GM18526 (cell line): ENCODE results near the gene FGF19.

Experiments used
- POLR2A ChIP-seq: IDR thresholded peaks from 3 replicates; pipeline ENCODE4 v1.6.1; 2011; ENCODE audit not compliant: insufficient read length; ENCODE audit errors: extremely low read depth

Gene FGF19

GRCh38 chr11:69705901-69706787, 2.3 kb upstream of the FGF19 start:
- TF ChIP-seq POLR2A = no peak

DNA sequence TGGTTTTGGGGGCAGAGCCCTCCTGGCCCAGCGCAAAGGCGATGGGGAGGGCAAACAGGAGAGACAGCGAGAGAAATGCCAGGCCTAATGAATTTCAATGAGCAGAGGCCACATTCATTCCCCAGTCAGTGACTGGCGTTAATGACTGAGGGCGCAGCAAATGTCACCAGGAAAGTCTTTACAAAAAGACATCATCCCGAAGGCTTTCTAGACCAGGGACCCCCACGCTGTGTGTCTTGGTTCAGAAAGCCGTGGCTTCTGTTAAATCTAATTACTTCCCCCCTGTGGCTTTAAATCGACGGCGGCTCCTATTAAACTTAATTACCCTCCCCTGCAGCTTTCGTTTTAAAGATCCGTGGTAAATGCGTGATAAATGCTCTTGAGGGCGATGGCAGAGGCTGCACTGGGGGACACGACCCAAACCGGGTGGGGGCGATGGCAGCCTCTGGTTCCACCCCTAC, 1.6 kb upstream of the FGF19 start:
- no peak for TF ChIP-seq POLR2A

DNA sequence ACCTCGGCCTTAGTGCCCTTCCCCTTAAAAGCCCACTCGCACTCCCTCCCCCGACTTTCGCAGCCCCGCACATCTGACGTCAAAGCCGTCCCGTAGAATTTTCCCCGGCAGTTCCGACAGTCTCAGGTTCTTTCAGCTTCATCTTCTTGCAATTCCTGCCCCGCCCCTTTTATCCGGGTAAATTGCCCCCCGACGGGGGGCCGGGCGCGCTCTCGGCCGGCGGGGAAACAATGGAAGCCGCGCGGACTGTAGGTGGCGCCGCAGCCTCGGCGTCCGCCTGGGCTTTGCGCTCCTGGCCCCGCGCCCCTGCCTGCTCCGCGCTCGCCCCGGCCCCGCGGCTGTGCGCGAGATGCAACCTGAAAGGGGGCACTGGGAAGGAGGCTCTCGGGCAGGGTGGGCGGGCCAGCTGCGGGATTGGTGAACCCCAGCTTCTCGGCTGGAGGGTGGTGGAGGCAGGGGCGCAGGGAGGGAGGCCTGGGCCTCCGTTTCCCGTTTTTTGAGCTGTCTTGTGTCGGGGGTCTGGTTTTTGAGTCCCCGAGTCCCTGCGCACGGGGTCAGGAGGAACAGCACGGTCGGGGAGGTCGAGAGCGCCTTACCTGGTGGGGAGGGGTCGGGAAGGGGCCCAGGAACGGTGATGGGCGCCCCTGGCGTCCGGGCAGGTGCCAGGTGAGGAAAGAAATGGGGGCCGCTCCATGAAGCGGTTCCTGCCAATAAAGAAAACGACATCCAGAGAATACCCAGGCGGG, 859 bp upstream of the FGF19 start:
- TF ChIP-seq POLR2A = no peak

- TF ChIP-seq POLR2A = no peak
Observed at GRCh38 chr11:69703453-69703767, 412 bp downstream of the FGF19 start.

- no peak for TF ChIP-seq POLR2A
Observed at GRCh38 chr11:69702769-69703452, 911 bp downstream of the FGF19 start.

DNA sequence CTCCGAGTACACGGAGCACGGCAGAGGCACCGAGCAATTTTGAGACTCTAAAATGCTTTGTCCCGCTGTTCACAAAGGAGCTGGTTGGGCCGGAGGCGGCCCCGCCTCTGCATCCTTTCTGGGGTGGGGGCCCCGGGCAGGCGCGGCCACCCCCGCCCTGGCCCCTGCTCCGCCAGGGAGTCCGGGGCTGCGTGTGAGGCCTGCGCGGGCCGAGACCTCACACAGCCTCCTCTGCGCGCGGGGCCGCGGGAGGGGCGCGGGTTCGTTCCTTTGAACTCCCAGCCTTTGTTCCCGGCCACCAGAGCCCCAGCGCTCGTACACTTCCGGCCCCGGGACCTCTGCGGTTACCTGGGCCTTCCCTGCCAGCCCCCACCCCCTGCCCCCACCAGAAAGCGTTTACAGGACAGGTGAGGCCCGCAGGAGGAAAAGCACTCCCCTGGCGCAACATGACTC, 1.6 kb downstream of the FGF19 start:
- TF ChIP-seq POLR2A = no peak

- no peak for TF ChIP-seq POLR2A
Observed at GRCh38 chr11:69700278-69701140, 3.3 kb downstream of the FGF19 start.

- no peak for TF ChIP-seq POLR2A
Observed at GRCh38 chr11:69699213-69699612, 4.6 kb downstream of the FGF19 start.

DNA sequence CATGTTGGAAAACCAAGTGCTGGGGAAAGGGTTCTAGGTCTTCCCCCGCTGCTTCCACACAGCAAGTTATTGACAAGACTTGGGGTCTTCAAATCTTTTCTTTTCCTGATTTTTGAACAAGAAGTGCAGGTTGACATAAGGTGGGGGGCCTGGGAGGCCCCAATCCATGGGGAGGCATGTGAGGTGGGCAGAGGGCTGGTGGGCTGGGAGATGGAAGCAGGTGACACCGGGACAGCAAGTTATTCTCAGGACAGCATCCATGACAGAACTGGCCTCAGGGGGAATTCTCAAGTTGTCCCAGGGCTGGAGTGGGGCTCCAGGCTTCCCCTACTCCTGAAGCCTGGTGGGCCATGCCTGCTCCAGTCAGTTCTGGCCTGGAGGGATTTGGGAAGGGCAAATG, 5.5 kb downstream of the FGF19 start:
- TF ChIP-seq POLR2A = no peak

DNA sequence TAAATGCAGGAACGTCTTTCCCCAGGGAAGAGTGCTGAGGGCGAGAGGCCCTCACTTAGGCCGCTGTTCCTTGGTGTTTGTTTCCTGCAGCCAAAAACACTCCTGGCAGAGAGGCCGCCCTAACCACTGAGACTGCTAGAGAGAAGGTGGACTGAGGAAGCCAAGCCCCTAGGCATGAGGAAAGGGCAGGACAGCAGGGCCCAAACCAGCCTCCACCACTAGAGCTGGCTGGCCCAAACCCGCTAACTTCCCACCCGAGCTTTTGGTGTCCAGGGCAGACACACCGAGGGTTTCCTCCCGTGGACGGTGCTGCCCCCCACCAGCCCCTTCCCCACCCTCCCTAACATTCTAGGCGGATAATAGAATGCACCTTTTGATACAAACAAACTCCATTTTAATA, 6.0 kb downstream of the FGF19 start:
- no peak for TF ChIP-seq POLR2A

- TF ChIP-seq POLR2A = no peak
Observed at GRCh38 chr11:69697469-69697843, 6.4 kb downstream of the FGF19 start.

- no peak for TF ChIP-seq POLR2A
Observed at GRCh38 chr11:69696749-69697468, 6.9 kb downstream of the FGF19 start.

GRCh38 chr11:69695581-69695980, 8.2 kb downstream of the FGF19 start:
- no peak for TF ChIP-seq POLR2A

GRCh38 chr11:69694781-69695180, 9.0 kb downstream of the FGF19 start:
- no peak for TF ChIP-seq POLR2A
